ENCODE data around the gene SH2D6. TPM values are rescaled to one million over a fixed set of nuclear protein-coding genes. Genes with fewer than 3 reads are reported as not detected.

The SH2D6 gene
- total RNA-seq, 4 donors from 2014 or later, result 7.6 to 14.2 (median 11.4) TPM; not detected in 1

DNA sequence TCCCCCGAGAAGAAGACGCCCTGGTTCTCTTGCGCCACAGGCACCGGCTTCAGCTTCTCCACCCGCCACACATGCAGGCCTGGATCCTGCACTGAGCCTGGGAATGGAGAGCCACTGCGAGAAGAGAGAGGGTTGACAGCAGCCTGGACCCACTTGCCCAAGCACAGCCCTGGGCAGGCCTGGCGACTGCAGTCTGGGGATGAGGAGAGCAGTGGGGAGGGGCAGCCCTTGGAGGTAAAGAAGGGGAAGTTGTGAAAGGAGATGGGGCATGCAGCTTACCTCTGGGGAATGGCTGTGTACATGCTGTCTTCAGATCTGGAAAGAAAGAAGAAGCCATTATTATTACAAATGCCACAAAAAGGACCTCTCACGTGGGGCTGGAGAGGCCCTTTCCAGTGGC is 16.7 kb upstream of the SH2D6 start:
- intact Hi-C loops (cut with DNase I; ENCODE audit: low total_unique reads), result no loop called here
- no peak for DNase-seq
- Histone ChIP-seq H3K36me3 (no peaks in the 10 kb centered on the region), H3K27ac (no peak overlapping the region), H3K4me1 (peaks cover 0 to 8% (median 2%) of the 10 kb centered on the region in 4 donors), H3K27me3 (no peaks in the 10 kb centered on the region), H3K9me3 (peaks cover 0 to 4% of the 10 kb centered on the region in 2 donors), H3K4me3 (no peak overlapping the region)
- in situ Hi-C loops (cut with MboI; ENCODE audit: low pct_ligation_motif_present in 1 of 4, low pct_unique_long_range_greater_than_20kb in 1 of 4, low sequenced_read_pairs in 3 of 4), result no loop called here
- TF ChIP-seq POLR2A (IDR thresholded peaks at IDR 0.05) (no peak), EP300 (IDR thresholded peaks at IDR 0.05; ENCODE audit: low read depth) (no peak), POLR2AphosphoS5 (IDR thresholded peaks at IDR 0.05) (no peak)
- TF ChIP-seq, protein P1, sequence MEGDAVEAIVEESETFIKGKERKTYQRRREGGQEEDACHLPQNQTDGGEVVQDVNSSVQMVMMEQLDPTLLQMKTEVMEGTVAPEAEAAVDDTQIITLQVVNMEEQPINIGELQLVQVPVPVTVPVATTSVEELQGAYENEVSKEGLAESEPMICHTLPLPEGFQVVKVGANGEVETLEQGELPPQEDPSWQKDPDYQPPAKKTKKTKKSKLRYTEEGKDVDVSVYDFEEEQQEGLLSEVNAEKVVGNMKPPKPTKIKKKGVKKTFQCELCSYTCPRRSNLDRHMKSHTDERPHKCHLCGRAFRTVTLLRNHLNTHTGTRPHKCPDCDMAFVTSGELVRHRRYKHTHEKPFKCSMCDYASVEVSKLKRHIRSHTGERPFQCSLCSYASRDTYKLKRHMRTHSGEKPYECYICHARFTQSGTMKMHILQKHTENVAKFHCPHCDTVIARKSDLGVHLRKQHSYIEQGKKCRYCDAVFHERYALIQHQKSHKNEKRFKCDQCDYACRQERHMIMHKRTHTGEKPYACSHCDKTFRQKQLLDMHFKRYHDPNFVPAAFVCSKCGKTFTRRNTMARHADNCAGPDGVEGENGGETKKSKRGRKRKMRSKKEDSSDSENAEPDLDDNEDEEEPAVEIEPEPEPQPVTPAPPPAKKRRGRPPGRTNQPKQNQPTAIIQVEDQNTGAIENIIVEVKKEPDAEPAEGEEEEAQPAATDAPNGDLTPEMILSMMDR (IDR thresholded peaks at IDR 0.05), result no peak
- WGBS, 2 donors (ENCODE audit: low coverage in 1 of 2), result 88 to 93% methylated on average over 2 to 8 of the region's 8 CpGs

DNA sequence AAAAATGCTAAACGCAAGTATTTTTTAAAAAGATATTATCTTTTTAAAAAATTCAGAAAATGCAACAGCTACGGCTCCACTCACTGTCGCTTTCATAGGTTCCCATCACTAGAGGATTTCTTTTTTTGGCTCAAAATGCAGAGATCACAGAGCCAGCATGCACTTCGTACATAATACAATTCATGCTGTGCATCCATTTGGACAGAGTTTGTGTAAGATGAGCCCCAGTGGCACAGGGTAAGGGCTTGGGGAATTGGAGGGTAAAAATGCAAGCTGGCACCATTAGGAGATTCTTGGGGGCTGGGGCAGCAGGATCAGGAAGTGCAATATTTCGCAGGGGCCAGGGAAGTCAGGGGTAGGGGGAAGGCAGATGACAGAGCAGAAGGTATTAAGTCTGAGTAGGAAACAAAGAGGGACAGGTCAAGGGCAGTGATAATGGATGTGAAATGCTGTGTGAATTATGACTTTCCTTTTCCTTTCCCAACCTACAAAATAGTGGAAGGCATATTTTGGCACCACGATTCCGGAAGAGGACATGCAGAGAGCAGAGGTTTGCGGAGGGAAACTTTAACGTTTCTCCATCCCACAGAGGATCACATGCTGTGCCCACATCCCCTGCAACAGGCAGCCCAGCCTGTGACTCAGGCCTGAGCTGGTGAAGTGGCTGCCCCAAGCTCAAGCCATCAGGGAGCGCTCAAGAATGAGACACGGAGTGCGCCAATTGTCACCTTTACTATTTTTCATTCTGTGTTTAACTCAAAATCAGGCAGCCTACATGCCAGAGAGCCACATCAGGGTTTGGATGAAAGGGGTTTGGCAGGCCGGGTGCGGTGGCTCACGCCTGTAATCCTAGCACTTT is 13.1 kb upstream of the SH2D6 start:
- WGBS, 2 donors (ENCODE audit: low coverage in 1 of 2), result 75 to 79% methylated on average over 9 to 15 of the region's 15 CpGs
- peak overlapping the region; percentile 38 to 58 (median 52) for H3K27ac ChIP-seq
- H3K9me3 ChIP-seq, result peaks cover 0 to 4% of the 10 kb centered on the region in 2 donors
- peaks cover 2 to 30% (median 21%) of the 10 kb centered on the region in 4 donors for H3K4me1 ChIP-seq
- H3K4me3 ChIP-seq, result no peak overlapping the region
- TF ChIP-seq EP300 (IDR thresholded peaks at IDR 0.05; ENCODE audit: low read depth) (no peak), POLR2A (IDR thresholded peaks at IDR 0.05) (no peak), POLR2AphosphoS5 (IDR thresholded peaks at IDR 0.05) (no peak)
- peak; percentile 63 for DNase-seq
- no peaks in the 10 kb centered on the region for H3K36me3 ChIP-seq
- intact Hi-C loops (cut with DNase I; ENCODE audit: low total_unique reads), result no loop called here
- H3K27me3 ChIP-seq, result no peaks in the 10 kb centered on the region
- in situ Hi-C loops (cut with MboI; ENCODE audit: low pct_ligation_motif_present in 1 of 4, low pct_unique_long_range_greater_than_20kb in 1 of 4, low sequenced_read_pairs in 3 of 4), result no loop called here

DNA sequence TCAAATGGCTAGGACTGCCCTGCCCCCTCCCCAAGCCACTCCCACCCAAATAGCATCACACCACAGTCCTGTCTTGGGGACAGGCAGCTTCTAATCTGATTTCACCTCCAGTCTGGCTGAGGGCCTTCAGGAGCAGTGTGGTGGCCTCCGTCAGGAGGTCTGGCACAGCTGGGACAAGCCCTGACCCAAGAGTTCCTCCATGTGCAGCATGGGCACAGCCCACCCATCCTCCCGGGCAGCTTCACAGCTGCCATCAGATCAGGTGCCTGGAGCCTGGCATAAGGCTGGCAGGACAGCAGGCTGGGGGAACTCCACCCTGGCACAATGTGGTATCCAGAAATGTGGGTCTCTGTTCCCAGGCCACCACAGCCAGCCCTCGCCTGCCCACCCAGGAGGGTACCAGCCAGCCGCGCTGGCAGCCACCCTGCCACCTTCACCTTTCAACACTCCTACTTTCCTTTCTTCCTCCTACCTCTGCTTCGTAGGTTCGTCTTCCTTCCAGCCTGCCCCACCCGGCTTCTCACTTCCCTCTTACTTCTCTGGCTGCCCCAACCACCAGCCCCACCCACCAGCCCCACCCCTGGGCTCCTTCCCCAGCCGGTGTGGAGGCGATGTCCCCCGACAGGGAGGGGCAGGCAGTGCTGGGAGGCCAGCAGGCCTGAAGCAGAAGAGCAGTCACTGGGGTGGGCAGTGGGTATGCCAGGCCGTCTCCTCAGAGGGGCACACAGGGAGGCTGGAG is 8.5 kb upstream of the SH2D6 start, which contains the start of gene CAPG:
TSS of gene CAPG (minus strand) at position 522 of the 739 bp plus-strand sequence. CDS start 8,221 bp downstream, outside the sequence.
- peak within 1 kb of the TSS in 3 of 4 donors; percentile 7 to 41 (median 23) for H3K4me3 ChIP-seq
- H3K9me3 ChIP-seq, result no peaks in the 10 kb centered on the region
- peak within 1 kb of the TSS; percentile 80 to 84 (median 81) for H3K27ac ChIP-seq
- H3K4me1 ChIP-seq, result peaks cover 4 to 58% (median 40%) of the 10 kb centered on the region in 4 donors
- in situ Hi-C loops (cut with MboI; ENCODE audit: low pct_ligation_motif_present in 1 of 4, low pct_unique_long_range_greater_than_20kb in 1 of 4, low sequenced_read_pairs in 3 of 4), result no loop called here
- peak; percentile 94 for DNase-seq
- 28% methylated on average over 12 of the region's 12 CpGs; no CpG with 5 or more reads in 1 of the 2 donors for WGBS, 2 donors (ENCODE audit: low coverage in 1 of 2)
- intact Hi-C loops (cut with DNase I; ENCODE audit: low total_unique reads), result no loop called here
- no peaks in the 10 kb centered on the region for H3K27me3 ChIP-seq
- H3K36me3 ChIP-seq, result no peaks in the 10 kb centered on the region
- TF ChIP-seq, protein P1 (IDR thresholded peaks at IDR 0.05), result no peak
- TF ChIP-seq POLR2A (IDR thresholded peaks at IDR 0.05), result peak; percentile 76
- TF ChIP-seq EP300 (IDR thresholded peaks at IDR 0.05; ENCODE audit: low read depth), result no peak
- peak; percentile 46 to 66 (median 58) for TF ChIP-seq POLR2AphosphoS5 (IDR thresholded peaks at IDR 0.05)

DNA sequence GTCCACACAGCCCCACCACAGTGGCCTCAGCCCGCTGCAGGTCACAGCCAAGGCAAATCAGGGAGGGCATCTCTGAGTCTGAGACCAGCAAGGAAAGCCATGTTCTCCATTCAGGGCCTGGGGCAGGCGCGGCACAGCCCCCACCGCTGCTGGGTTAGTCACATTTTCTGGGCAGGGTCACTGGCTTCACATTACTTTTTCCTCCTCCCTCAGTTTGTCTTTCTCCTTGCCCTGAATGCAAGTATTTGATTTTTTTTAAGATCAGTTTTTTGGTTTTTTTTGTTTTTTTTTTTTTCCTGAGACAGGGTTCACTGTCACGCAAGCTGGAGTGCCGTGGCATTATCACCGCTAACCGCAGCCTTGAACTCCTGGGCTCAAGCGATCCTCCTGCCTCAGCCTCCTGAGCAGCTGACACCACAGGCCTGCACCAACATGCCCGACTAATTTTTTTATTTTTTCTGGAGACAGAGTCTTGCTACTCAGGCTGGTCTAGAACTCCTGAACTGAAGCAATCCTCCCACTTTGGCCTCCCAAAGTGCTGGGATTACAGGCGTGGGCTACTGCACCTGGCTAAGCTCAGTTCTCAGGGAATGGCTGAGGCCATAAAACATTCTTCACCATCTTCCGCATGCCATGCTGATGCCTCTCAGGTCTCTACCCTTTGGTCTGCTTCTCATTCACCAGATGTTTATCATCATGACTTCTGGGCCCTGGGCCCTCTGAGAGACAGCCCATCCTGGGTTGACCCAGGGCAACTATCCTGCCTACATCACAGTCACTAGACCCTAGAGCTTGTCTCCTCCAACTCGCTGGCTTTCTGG is 7.7 kb upstream of the SH2D6 start:
- DNase-seq, result no peak
- Histone ChIP-seq H3K4me3 (peak overlapping the region in 1 of 4 donors; percentile 41), H3K36me3 (no peaks in the 10 kb centered on the region), H3K27me3 (no peaks in the 10 kb centered on the region), H3K9me3 (no peaks in the 10 kb centered on the region), H3K4me1 (peaks cover 4 to 58% (median 40%) of the 10 kb centered on the region in 4 donors), H3K27ac (peak overlapping the region; percentile 80 to 84 (median 81))
- TF ChIP-seq POLR2A (IDR thresholded peaks at IDR 0.05) (no peak), POLR2AphosphoS5 (IDR thresholded peaks at IDR 0.05) (no peak), EP300 (IDR thresholded peaks at IDR 0.05; ENCODE audit: low read depth) (no peak)
- TF ChIP-seq, protein P1 (IDR thresholded peaks at IDR 0.05), result no peak
- WGBS, 2 donors (ENCODE audit: low coverage in 1 of 2), result 73 to 74% methylated on average over 10 to 12 of the region's 13 CpGs
- intact Hi-C loops (cut with DNase I; ENCODE audit: low total_unique reads), result no loop called here
- in situ Hi-C loops (cut with MboI; ENCODE audit: low pct_ligation_motif_present in 1 of 4, low pct_unique_long_range_greater_than_20kb in 1 of 4, low sequenced_read_pairs in 3 of 4), result no loop called here
